CD14-positive monocyte (primary cell): ENCODE data around the gene ARHGEF40. TPM values are rescaled to one million over a fixed set of nuclear protein-coding genes. Genes with fewer than 3 reads are reported as not detected.
A peak's percentile ranks its signal among the peaks of the same experiment; 100 is the strongest.

Experiments
- DNase-seq, 3 donors: peaks; one replicate each; pipeline ENCODE4 v3.0.0-alpha.2; 2011 to 2022
- H2AFZ ChIP-seq: 2 replicates; pipeline ENCODE4 v1.6.0; 2012; ENCODE audit warnings: mild to moderate bottlenecking, low read depth, low read length, inconsistent platforms; ENCODE audit not compliant: insufficient read depth, poor library complexity, severe bottlenecking
- H3K27ac ChIP-seq, 2 donors: 1 replicate in 1 of 2; 2 replicates in 1 of 2; pipeline ENCODE4 v1.5.1; 2012 to 2013; ENCODE audit warnings: low read length in 2 of 2, control low read depth in 1 of 2, inconsistent platforms in 1 of 2, low read depth in 1 of 2, mild to moderate bottlenecking in 1 of 2
- H3K27me3 ChIP-seq, 2 donors: one replicate each; pipeline versions ENCODE4 v1.6.0 to v1.6.1; 2011 to 2013; ENCODE audit warnings: low read length in 2 of 2; ENCODE audit not compliant: control insufficient read depth in 2 of 2, insufficient read depth in 2 of 2
- H3K36me3 ChIP-seq, 2 donors: replicated peaks in 1 of 2; 1 replicate in 1 of 2; 2 replicates in 1 of 2; pipeline versions ENCODE4 v1.5.1 to v1.6.1; 2012 to 2013; ENCODE audit warnings: low read length in 2 of 2, control low read depth in 1 of 2, inconsistent platforms in 1 of 2, mild to moderate bottlenecking in 1 of 2; ENCODE audit not compliant: insufficient read depth in 2 of 2, control insufficient read depth in 1 of 2
- H3K4me1 ChIP-seq, 2 donors: 1 replicate in 1 of 2; 2 replicates in 1 of 2; pipeline versions ENCODE4 v1.5.1 to v1.6.1; 2012 to 2013; ENCODE audit warnings: low read length in 2 of 2, control low read depth in 1 of 2, inconsistent platforms in 1 of 2, mild to moderate bottlenecking in 1 of 2, moderate library complexity in 1 of 2; ENCODE audit not compliant: insufficient read depth in 2 of 2, control insufficient read depth in 1 of 2
- H3K4me2 ChIP-seq: replicated peaks from 2 replicates; pipeline ENCODE3; 2012; ENCODE audit warnings: low read length, moderate library complexity, mild to moderate bottlenecking; ENCODE audit not compliant: poor library complexity, severe bottlenecking; ENCODE audit errors: extremely low read depth
- H3K4me3 ChIP-seq, 3 experiments: fragments of 200-600 bp in 1 of 3; sonication (generic) in 1 of 3; replicated peaks in 1 of 3; 1 replicate in 2 of 3; 2 replicates in 1 of 3; pipeline ENCODE4 v1.5.1; 2011 to 2013; ENCODE audit warnings: low read length in 3 of 3, mild to moderate bottlenecking in 3 of 3, control low read depth in 2 of 3, low read depth in 2 of 3, inconsistent platforms in 1 of 3, moderate library complexity in 1 of 3
- H3K79me2 ChIP-seq: 2 replicates; pipeline ENCODE4 v1.6.0; 2012; ENCODE audit warnings: mild to moderate bottlenecking, control low read depth, inconsistent platforms, low read length, moderate library complexity; ENCODE audit not compliant: insufficient read depth
- H3K9ac ChIP-seq: 2 replicates; pipeline ENCODE4 v1.6.0; 2017; ENCODE audit warnings: low read length, mild to moderate bottlenecking; ENCODE audit not compliant: insufficient read depth, poor library complexity, severe bottlenecking
- H3K9me3 ChIP-seq, 2 donors: replicated peaks in 1 of 2; 1 replicate in 1 of 2; 2 replicates in 1 of 2; pipeline versions ENCODE4 v1.5.1 to v1.6.1; 2012 to 2013; ENCODE audit warnings: low read length in 2 of 2, control low read depth in 1 of 2; ENCODE audit not compliant: control insufficient read depth in 1 of 2, insufficient read depth in 1 of 2
- H4K20me1 ChIP-seq: 2 replicates; pipeline ENCODE4 v1.6.0; 2012; ENCODE audit warnings: mild to moderate bottlenecking, low read length, control low read depth, moderate library complexity; ENCODE audit not compliant: insufficient read depth
- H3K27ac Mint-ChIP-seq, 7 donors: one replicate each; pipeline ENCODE4 v1.8.0; 2020; ENCODE audit warnings: mild to moderate bottlenecking in 7 of 7, mixed read lengths in 7 of 7, moderate library complexity in 6 of 7, inconsistent platforms in 2 of 7
- H3K27me3 Mint-ChIP-seq, 3 donors: one replicate each; pipeline ENCODE4 v1.8.0; 2021 to 2022; ENCODE audit warnings: low read depth in 3 of 3, mild to moderate bottlenecking in 3 of 3, mixed read lengths in 3 of 3, moderate library complexity in 3 of 3, inconsistent platforms in 1 of 3
- H3K36me3 Mint-ChIP-seq, 2 donors: one replicate each; pipeline ENCODE4 v1.8.0; 2020; ENCODE audit warnings: mixed read lengths in 2 of 2, inconsistent platforms in 1 of 2, mild to moderate bottlenecking in 1 of 2
- H3K4me1 Mint-ChIP-seq: one replicate; pipeline ENCODE4 v1.8.0; 2020; ENCODE audit warnings: mild to moderate bottlenecking, mixed read lengths
- H3K4me3 Mint-ChIP-seq, 2 donors: one replicate each; pipeline ENCODE4 v1.8.0; 2020; ENCODE audit warnings: mild to moderate bottlenecking in 2 of 2, mixed read lengths in 2 of 2, moderate library complexity in 1 of 2
- H3K9me3 Mint-ChIP-seq, 7 donors: one replicate each; pipeline ENCODE4 v1.8.0; 2020 to 2022; ENCODE audit warnings: mixed read lengths in 7 of 7, mild to moderate bottlenecking in 6 of 7, moderate library complexity in 6 of 7, inconsistent platforms in 2 of 7
- whole genome bisulfite sequencing: methylation state at CpG from one replicate; pipeline ENCODE4 v1.1.5; 2013; ENCODE audit warnings: missing lambda C conversion rate; ENCODE audit not compliant: insufficient coverage; 5-methylcytosine and 5-hydroxymethylcytosine counted together
- intact Hi-C, 2 donors: fragments of 100-400 bp; cut with micrococcal nuclease; formaldehyde crosslinking; loops; one replicate each; pipeline versions ENCODE4 v1.15.0 to v1.15.1; 2023
- polyA plus RNA-seq, 3 donors: library from polyadenylated mRNA; depleted of rRNA in 1 of 3; unstranded in 2 of 3; stranded (reverse) in 1 of 3; fragments of 300-500 nt in 2 of 3; fragments of >200 nt in 1 of 3; fragmentation: Illumina TruSeq in 2 of 3; gene quantifications; 1 replicate in 2 of 3; 2 replicates in 1 of 3; pipeline ENCODE4 v1.2.3, GENCODE V29; 2012 to 2021
- TF ChIP-seq, protein P1 (sequence below): fragments of 200-600 bp; IDR thresholded peaks from one replicate; pipeline ENCODE4 v1.8.0; 2022; ENCODE audit warnings: antibody characterized with exemption, mild to moderate bottlenecking

ARHGEF40 gene
- polyA plus RNA-seq, 3 donors = 12.1 to 114 (median 15.3) TPM

DNA sequence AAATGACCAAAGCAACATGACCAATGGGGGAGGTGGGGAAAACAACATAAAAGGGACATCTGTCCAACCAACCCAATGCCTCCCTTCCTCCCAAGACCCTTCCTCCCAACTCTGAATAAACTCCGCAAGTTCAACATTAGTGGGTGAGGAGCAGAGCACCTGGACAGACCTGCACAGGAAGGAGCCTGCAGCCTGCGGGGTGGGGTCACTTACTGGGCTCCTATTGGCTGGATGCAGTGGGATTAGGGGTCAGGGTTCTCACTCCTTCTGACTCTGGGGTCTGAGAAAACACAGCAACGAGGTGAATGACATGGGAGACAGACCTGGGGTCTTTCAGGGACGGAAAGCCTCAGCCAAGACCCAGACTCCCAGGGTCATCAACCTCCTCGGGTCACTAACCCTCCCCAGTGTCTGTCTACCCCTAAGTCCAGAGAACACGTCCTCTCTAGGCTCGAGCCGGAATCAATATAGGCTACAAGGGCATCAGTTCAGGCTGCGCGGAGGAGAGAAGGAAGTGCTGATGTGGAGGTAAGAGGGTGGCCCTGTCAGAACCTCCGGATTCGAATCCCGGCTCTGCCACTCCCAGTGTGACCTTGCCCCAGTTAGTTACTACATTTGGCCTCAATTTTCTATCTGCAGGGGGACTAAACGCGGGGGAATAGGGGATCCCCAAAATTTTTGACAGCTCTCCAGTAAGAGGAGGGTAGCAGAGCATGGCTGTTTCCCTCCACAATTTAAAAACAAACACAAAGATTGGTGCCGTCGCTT, 46.1 kb upstream of the ARHGEF40 start:
- Histone ChIP-seq H3K4me3 (peak overlapping the region; percentile 40 to 71 (median 43)), H3K9me3 (peaks cover 2 to 4% of the 10 kb centered on the region in 2 donors), H3K4me1 (peaks cover 43 to 52% of the 10 kb centered on the region in 2 donors), H3K9ac (no peak overlapping the region), H3K4me2 (peak overlapping the region; percentile 80), H3K27me3 (peaks cover 15 to 37% of the 10 kb centered on the region in 2 donors), H4K20me1 (no peaks in the 10 kb centered on the region), H3K79me2 (no peaks in the 10 kb centered on the region), H3K36me3 (no peaks in the 10 kb centered on the region), H2AFZ (peak overlapping the region; percentile 69), H3K27ac (no peak overlapping the region)
- intact Hi-C loops = no loop called here
- peak overlapping the region in 3 of 7 donors; percentile 5 to 61 (median 27) for H3K27ac Mint-ChIP-seq
- peaks cover 41 to 49% (median 43%) of the 10 kb centered on the region in 3 donors for H3K27me3 Mint-ChIP-seq
- no peak for DNase-seq
- peaks cover 0 to 3% (median 1%) of the 10 kb centered on the region in 7 donors for H3K9me3 Mint-ChIP-seq
- H3K4me1 Mint-ChIP-seq = peaks cover 49% of the 10 kb centered on the region
- peaks cover 0 to 6% of the 10 kb centered on the region in 2 donors for H3K36me3 Mint-ChIP-seq
- peak overlapping the region; percentile 75 to 92 for H3K4me3 Mint-ChIP-seq
- TF ChIP-seq, protein P1, sequence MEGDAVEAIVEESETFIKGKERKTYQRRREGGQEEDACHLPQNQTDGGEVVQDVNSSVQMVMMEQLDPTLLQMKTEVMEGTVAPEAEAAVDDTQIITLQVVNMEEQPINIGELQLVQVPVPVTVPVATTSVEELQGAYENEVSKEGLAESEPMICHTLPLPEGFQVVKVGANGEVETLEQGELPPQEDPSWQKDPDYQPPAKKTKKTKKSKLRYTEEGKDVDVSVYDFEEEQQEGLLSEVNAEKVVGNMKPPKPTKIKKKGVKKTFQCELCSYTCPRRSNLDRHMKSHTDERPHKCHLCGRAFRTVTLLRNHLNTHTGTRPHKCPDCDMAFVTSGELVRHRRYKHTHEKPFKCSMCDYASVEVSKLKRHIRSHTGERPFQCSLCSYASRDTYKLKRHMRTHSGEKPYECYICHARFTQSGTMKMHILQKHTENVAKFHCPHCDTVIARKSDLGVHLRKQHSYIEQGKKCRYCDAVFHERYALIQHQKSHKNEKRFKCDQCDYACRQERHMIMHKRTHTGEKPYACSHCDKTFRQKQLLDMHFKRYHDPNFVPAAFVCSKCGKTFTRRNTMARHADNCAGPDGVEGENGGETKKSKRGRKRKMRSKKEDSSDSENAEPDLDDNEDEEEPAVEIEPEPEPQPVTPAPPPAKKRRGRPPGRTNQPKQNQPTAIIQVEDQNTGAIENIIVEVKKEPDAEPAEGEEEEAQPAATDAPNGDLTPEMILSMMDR = no peak
- 72% methylated on average over 5 of the region's 17 CpGs for WGBS

GRCh38 chr14:21024585-21025370, 45.3 kb upstream of the ARHGEF40 start, which contains the start of gene NDRG2:
TSS of gene NDRG2 (minus strand) at chr14:21025061. CDS start at chr14:21023315, 1,746 bp downstream.
- Mint-ChIP-seq H3K9me3 (peaks cover 0 to 3% (median 1%) of the 10 kb centered on the region in 7 donors), H3K36me3 (peaks cover 0 to 6% of the 10 kb centered on the region in 2 donors), H3K4me3 (peak within 1 kb of the TSS; percentile 75 to 92), H3K27ac (peak within 1 kb of the TSS in 3 of 7 donors; percentile 8 to 61 (median 27)), H3K4me1 (peaks cover 42% of the 10 kb centered on the region), H3K27me3 (peaks cover 39 to 52% (median 43%) of the 10 kb centered on the region in 3 donors)
- Histone ChIP-seq H3K27ac (no peak within 1 kb of the TSS), H4K20me1 (no peaks in the 10 kb centered on the region), H3K9me3 (peaks cover 2 to 4% of the 10 kb centered on the region in 2 donors), H3K4me3 (peak within 1 kb of the TSS; percentile 40 to 71 (median 43)), H3K79me2 (no peaks in the 10 kb centered on the region), H3K4me2 (peak within 1 kb of the TSS; percentile 80), H3K9ac (peak within 1 kb of the TSS; percentile 25), H3K27me3 (peaks cover 15 to 37% of the 10 kb centered on the region in 2 donors), H3K36me3 (no peaks in the 10 kb centered on the region), H2AFZ (peak within 1 kb of the TSS; percentile 69), H3K4me1 (peaks cover 38 to 45% of the 10 kb centered on the region in 2 donors)
- WGBS = under 1% methylated on average over 42 of the region's 72 CpGs
- intact Hi-C loops = no loop called here
- TF ChIP-seq, protein P1 = no peak
- peak in 1 of 3 donors; percentile 21 for DNase-seq
